ENCODE data around the gene LIME1. TPM values are rescaled to one million over a fixed set of nuclear protein-coding genes. Genes with fewer than 3 reads are reported as not detected.

Gene LIME1
- total RNA-seq, 4 donors from 2014 or later: 4.7 to 17.0 (median 7.2) TPM

- 50% methylated on average over 3 of the region's 4 CpGs; no CpG with 5 or more reads in 1 of the 2 donors for WGBS, 2 donors (ENCODE audit: low coverage in 1 of 2)
- H3K9me3 ChIP-seq: no peaks in the 10 kb centered on the region
- peaks cover 0 to 52% of the 10 kb centered on the region in 2 donors for H3K36me3 ChIP-seq
- H3K27ac ChIP-seq: peak overlapping the region in 1 of 4 donors; percentile 2
- TF ChIP-seq POLR2A (IDR thresholded peaks at IDR 0.05) (no peak), CTCF (IDR thresholded peaks at IDR 0.05) (no peak)
- peaks cover 0 to 33% (median 12%) of the 10 kb centered on the region in 3 donors for H3K4me1 ChIP-seq
- H3K27me3 ChIP-seq: no peaks in the 10 kb centered on the region
- no peak overlapping the region for H3K4me3 ChIP-seq
- ATAC-seq: no peak
Observed at GRCh38 chr20:63744158-63744557, 7.7 kb downstream of the LIME1 start.

- peak overlapping the region in 1 of 4 donors; percentile 2 for H3K27ac ChIP-seq
Observed at GRCh38 chr20:63744574-63745423, 8.3 kb downstream of the LIME1 start.

GRCh38 chr20:63745424-63745805 lies 9.0 kb downstream of the LIME1 start:
- H3K36me3 ChIP-seq: peaks cover 0 to 56% of the 10 kb centered on the region in 2 donors
- no peak overlapping the region for H3K27ac ChIP-seq
- no peak for ATAC-seq

More at GRCh38 chr20:63744574-63745423, 8.3 kb downstream of the LIME1 start:
- TF ChIP-seq POLR2AphosphoS5 (IDR thresholded peaks at IDR 0.05) (no peak), EP300 (IDR thresholded peaks at IDR 0.05) (no peak), CTCF (IDR thresholded peaks at IDR 0.05) (no peak)
- Histone ChIP-seq H3K9me3 (no peaks in the 10 kb centered on the region), H3K27me3 (no peaks in the 10 kb centered on the region), H3K36me3 (peaks cover 0 to 52% of the 10 kb centered on the region in 2 donors), H3K4me1 (peaks cover 0 to 32% (median 12%) of the 10 kb centered on the region in 3 donors), H3K4me3 (no peak overlapping the region)
- 67 to 73% methylated on average over 4 to 13 of the region's 25 CpGs for WGBS, 2 donors (ENCODE audit: low coverage in 1 of 2)
- ATAC-seq: no peak

DNA sequence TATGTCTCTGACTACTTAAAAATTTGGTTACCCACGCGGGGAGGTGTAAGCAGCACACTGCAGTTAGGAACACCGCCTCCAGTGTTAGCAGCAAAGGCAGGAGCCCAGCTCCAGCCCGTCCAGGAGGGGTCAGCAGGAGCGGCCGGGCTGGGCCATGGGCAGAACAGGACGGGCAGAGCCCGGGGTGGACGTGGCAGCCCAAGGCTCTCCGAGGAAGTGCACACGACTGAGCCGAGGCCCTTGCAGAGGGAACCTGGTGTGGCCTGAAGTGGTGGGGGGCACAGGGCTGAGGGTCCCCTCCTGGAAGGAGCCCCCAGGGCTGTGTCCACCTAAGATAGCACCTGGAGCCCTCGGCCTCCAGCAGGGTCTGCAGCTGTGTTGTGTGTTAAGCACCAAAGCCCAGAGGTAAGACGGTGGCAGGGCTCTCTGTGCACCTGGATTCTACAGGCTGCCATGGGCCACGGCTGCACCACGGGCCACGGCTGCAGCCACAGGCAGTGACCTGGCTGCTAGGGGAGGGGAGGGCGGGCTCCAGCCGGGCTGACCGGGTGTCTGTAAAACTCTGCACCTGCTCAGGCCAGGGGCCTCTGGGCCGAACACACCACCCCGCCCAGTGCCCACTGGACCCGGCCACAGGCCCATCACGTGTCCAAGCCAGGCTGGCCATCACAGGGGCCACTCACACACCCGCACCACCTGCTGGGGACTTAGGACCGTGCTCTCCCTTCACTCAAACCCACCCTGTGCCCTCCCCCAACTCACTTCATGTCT lies 9.7 kb downstream of the LIME1 start:
- ATAC-seq: no peak
- no peaks in the 10 kb centered on the region for H3K9me3 ChIP-seq
- H3K4me3 ChIP-seq: no peak overlapping the region
- peaks cover 0 to 21% (median 9%) of the 10 kb centered on the region in 3 donors for H3K4me1 ChIP-seq
- peaks cover 0 to 58% of the 10 kb centered on the region in 2 donors for H3K36me3 ChIP-seq
- H3K27ac ChIP-seq: no peak overlapping the region
- H3K27me3 ChIP-seq: no peaks in the 10 kb centered on the region
- TF ChIP-seq POLR2AphosphoS5 (IDR thresholded peaks at IDR 0.05) (no peak), CTCF (IDR thresholded peaks at IDR 0.05) (no peak), EP300 (IDR thresholded peaks at IDR 0.05) (no peak), POLR2A (IDR thresholded peaks at IDR 0.05) (no peak)
- 82% methylated on average over 11 of the region's 26 CpGs; no CpG with 5 or more reads in 1 of the 2 donors for WGBS, 2 donors (ENCODE audit: low coverage in 1 of 2)

More at GRCh38 chr20:63745424-63745805, 9.0 kb downstream of the LIME1 start:
- no peak overlapping the region for H3K4me3 ChIP-seq
- peaks cover 0 to 29% (median 12%) of the 10 kb centered on the region in 3 donors for H3K4me1 ChIP-seq
- no peaks in the 10 kb centered on the region for H3K27me3 ChIP-seq
- WGBS, 2 donors (ENCODE audit: low coverage in 1 of 2): 77 to 85% methylated on average over 5 to 8 of the region's 15 CpGs
- H3K9me3 ChIP-seq: no peaks in the 10 kb centered on the region
- TF ChIP-seq POLR2AphosphoS5 (IDR thresholded peaks at IDR 0.05) (no peak), POLR2A (IDR thresholded peaks at IDR 0.05) (no peak), EP300 (IDR thresholded peaks at IDR 0.05) (no peak), CTCF (IDR thresholded peaks at IDR 0.05) (no peak)

Data from gastroesophageal sphincter (tissue), 4 donors.